ENCODE results near the gene CDK5RAP3. TPM values are rescaled to one million over a fixed set of nuclear protein-coding genes. Genes with fewer than 3 reads are reported as not detected.

CDK5RAP3 gene
- total RNA-seq, 1 experiment from 2014 or later = 149 TPM

- WGBS (ENCODE audit: extremely low coverage, insufficient read length, low lambda C conversion rate) = no CpG with 5 or more reads among the region's 4 CpGs
- Histone ChIP-seq H3K79me2 (ENCODE audit: insufficient read depth, low read length) (no peaks in the 10 kb centered on the region), H2BK5ac (ENCODE audit: insufficient read length, low read length) (no peak overlapping the region), H3K9me3 (ENCODE audit: control insufficient read depth, low read depth, low read length) (no peaks in the 10 kb centered on the region), H2BK20ac (ENCODE audit: low read depth, low read length, poor library complexity, severe bottlenecking) (no peak overlapping the region), H3K56ac (ENCODE audit: insufficient read length, low read depth, low read length) (no peak overlapping the region), H4K91ac (ENCODE audit: insufficient read length, low read depth, low read length) (no peak overlapping the region), H3K4me2 (ENCODE audit: insufficient read depth, insufficient read length, low read length) (no peak overlapping the region), H4K8ac (replicated peaks; ENCODE audit: insufficient read length, low read depth, low read length) (no peak overlapping the region), H3K23me2 (ENCODE audit: insufficient read length, low read depth, low read length, poor library complexity, severe bottlenecking) (no peaks in the 10 kb centered on the region), H2BK120ac (ENCODE audit: low read depth, low read length, poor library complexity, severe bottlenecking) (no peak overlapping the region), H3K27me3 (ENCODE audit: insufficient read depth, low read length) (no peaks in the 10 kb centered on the region), H2AFZ (ENCODE audit: low read length) (no peak overlapping the region), H4K5ac (ENCODE audit: insufficient read length, low read depth, low read length) (no peak overlapping the region), H3K27ac (ENCODE audit: insufficient read length, low read depth, low read length) (no peak overlapping the region), H2BK15ac (ENCODE audit: low read depth, low read length) (no peak overlapping the region), H3K4ac (ENCODE audit: low read depth, low read length) (no peak overlapping the region), H4K20me1 (ENCODE audit: control insufficient read depth, insufficient read depth, insufficient read length) (no peaks in the 10 kb centered on the region), H2BK12ac (ENCODE audit: insufficient read length, low read depth, low read length) (no peak overlapping the region), H3T11ph (ENCODE audit: low read length) (no peak overlapping the region), H2AK5ac (ENCODE audit: insufficient read length, low read length) (no peak overlapping the region), H3K9ac (ENCODE audit: extremely low read depth, insufficient read length, low read length) (no peak overlapping the region), H3K4me1 (ENCODE audit: insufficient read depth, low read length) (no peaks in the 10 kb centered on the region), H3K18ac (ENCODE audit: insufficient read length, low read depth, low read length) (no peak overlapping the region), H3K14ac (ENCODE audit: insufficient read depth, low read length) (no peak overlapping the region), H3K79me1 (ENCODE audit: insufficient read depth, low read depth, low read length, poor library complexity, severe bottlenecking) (no peaks in the 10 kb centered on the region), H3K23ac (ENCODE audit: insufficient read length, low read depth, low read length) (no peak overlapping the region)
- Mint-ChIP-seq H3K4me1 (peaks cover 14 to 15% of the 10 kb centered on the region in 2 experiments), H3K9me3 (no peaks in the 10 kb centered on the region; a peak in 1 of 5 replicates), H3K36me3 (ENCODE audit: insufficient read depth in 1 of 3, low read depth in 3 of 3) (no peaks in the 10 kb centered on the region; a peak in 1 of 7 replicates), H3K27ac (no peak overlapping the region), H3K4me3 (no peak overlapping the region), H3K27me3 (ENCODE audit: low read depth) (peaks cover 4% of the 10 kb centered on the region)
- TF ChIP-seq CTCF (conservative IDR thresholded peaks at IDR 0.05) = no peak
- no peak for DNase-seq
Observed at GRCh38 chr17:47950448-47950847, 20.5 kb upstream of the CDK5RAP3 start.
